Adrenal gland (tissue), 5 donors: ENCODE measurements around the gene EIF1AD.

Experiments
- POLR2A ChIP-seq, 2 donors: fragments of 450-650 bp; IDR thresholded peaks; one replicate each; pipeline ENCODE4 v1.6.1; 2017; ENCODE audit warnings: antibody characterized with exemption in 2 of 2, mild to moderate bottlenecking in 2 of 2, moderate library complexity in 1 of 2
- TF ChIP-seq, protein P1 (sequence below), 6 experiments: fragments of 450-650 bp in 4 of 6; fragments of 200-600 bp in 2 of 6; sonication (generic) in 1 of 6; IDR thresholded peaks; 1 replicate in 5 of 6; 2 replicates in 1 of 6; pipeline versions ENCODE4 v1.5.1 to v1.8.0; 2016 to 2021; ENCODE audit warnings: antibody characterized with exemption in 6 of 6, mild to moderate bottlenecking in 2 of 6, moderate library complexity in 1 of 6
- donor health status: DM: no; HTN: no; CAD: no.

DNA sequence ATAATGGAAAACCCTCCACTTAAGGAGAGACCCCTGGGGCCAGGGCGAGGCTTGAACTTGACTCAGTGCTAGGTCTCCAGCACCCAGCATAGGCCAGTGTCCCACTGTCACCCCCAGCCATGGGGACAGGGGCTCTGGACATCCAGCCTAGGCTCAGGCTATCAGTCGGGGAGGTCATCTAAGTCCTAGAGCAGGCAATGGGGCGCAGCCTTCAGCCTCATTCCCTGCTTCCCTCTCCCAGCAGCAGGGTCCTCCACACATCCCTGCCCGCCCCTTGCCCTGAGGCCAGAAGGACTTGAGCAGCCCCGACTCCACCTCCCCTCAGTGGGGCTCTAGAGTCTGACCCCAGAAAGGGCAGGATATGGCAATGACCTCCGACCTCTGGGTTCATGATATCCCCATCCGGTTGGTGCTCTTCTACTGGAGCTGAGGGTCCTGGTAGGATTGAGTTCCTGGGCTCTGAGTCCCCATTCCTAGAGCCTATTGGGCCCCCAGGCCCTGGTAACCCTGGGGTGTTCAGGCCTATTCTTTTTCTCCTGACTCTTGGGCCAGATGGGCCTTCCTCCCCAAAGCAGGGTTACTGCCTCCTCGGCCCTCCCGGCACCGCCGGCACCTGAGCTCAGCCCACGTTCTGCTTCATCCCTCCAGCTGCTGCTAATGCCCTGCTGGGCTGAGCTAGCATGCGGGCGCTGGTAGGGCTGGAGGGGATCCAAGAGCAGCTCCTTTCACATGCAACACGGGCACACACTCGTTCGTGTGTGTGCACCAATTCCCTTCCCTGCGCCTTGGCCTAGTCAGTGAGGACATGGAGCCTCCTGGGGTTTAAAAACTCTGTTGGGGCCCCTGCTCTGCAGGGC lies 14.2 kb upstream of the EIF1AD start:
- TF ChIP-seq, protein P1, sequence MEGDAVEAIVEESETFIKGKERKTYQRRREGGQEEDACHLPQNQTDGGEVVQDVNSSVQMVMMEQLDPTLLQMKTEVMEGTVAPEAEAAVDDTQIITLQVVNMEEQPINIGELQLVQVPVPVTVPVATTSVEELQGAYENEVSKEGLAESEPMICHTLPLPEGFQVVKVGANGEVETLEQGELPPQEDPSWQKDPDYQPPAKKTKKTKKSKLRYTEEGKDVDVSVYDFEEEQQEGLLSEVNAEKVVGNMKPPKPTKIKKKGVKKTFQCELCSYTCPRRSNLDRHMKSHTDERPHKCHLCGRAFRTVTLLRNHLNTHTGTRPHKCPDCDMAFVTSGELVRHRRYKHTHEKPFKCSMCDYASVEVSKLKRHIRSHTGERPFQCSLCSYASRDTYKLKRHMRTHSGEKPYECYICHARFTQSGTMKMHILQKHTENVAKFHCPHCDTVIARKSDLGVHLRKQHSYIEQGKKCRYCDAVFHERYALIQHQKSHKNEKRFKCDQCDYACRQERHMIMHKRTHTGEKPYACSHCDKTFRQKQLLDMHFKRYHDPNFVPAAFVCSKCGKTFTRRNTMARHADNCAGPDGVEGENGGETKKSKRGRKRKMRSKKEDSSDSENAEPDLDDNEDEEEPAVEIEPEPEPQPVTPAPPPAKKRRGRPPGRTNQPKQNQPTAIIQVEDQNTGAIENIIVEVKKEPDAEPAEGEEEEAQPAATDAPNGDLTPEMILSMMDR (IDR thresholded peaks at IDR 0.05) = no peak
- TF ChIP-seq POLR2A (IDR thresholded peaks at IDR 0.05) = no peak
